IPS-15b (cell line): ENCODE results near the gene IFNG.
"Not testable (repeated sequence)": the region's sequence is repeated elsewhere in the genome, so short reads cannot be mapped to it uniquely, and the experiment has no call there.

Source experiments
- H3K27me3 ChIP-seq: one replicate; pipeline ENCODE4 v1.6.1; 2013; ENCODE audit warnings: low read length; ENCODE audit not compliant: control insufficient read depth, insufficient read depth
- H3K36me3 ChIP-seq: one replicate; pipeline ENCODE4 v1.6.1; 2013; ENCODE audit warnings: low read length; ENCODE audit not compliant: control insufficient read depth, insufficient read depth
- H3K4me1 ChIP-seq: one replicate; pipeline ENCODE4 v1.6.1; 2013; ENCODE audit warnings: mild to moderate bottlenecking, low read length; ENCODE audit not compliant: control insufficient read depth, insufficient read depth
- H3K4me3 ChIP-seq: one replicate; pipeline ENCODE4 v1.5.1; 2013; ENCODE audit warnings: low read depth, low read length
- H3K9ac ChIP-seq: one replicate; pipeline ENCODE4 v1.6.1; 2013; ENCODE audit warnings: low read depth, mild to moderate bottlenecking, low read length
- H3K9me3 ChIP-seq: one replicate; pipeline ENCODE4 v1.6.1; 2013; ENCODE audit warnings: mild to moderate bottlenecking, low read length; ENCODE audit not compliant: control insufficient read depth, insufficient read depth

The IFNG gene

GRCh38 chr12:68159681-68160304 is at the start of gene IFNG:
TSS of gene IFNG (minus strand) at chr12:68159740. CDS start at chr12:68159615, 125 bp downstream.
- H3K36me3 ChIP-seq = no peaks in the 10 kb centered on the region
- H3K27me3 ChIP-seq = no peaks in the 10 kb centered on the region
- H3K4me1 ChIP-seq = no peaks in the 10 kb centered on the region
- H3K9me3 ChIP-seq = no peaks in the 10 kb centered on the region
- no peak within 1 kb of the TSS for H3K4me3 ChIP-seq
- no peak within 1 kb of the TSS for H3K9ac ChIP-seq

- not testable (repeated sequence) for H3K9me3 ChIP-seq, H3K36me3 ChIP-seq, H3K9ac ChIP-seq, H3K4me3 ChIP-seq, H3K4me1 ChIP-seq, H3K27me3 ChIP-seq
Measured at GRCh38 chr12:68209048-68209728, 49.6 kb upstream of the IFNG start.

- H3K4me3 ChIP-seq = no peak overlapping the region
- H3K36me3 ChIP-seq = no peaks in the 10 kb centered on the region
- H3K9ac ChIP-seq = no peak overlapping the region
Measured at GRCh38 chr12:68207276-68207675, 47.7 kb upstream of the IFNG start.

GRCh38 chr12:68206446-68206845 is 46.9 kb upstream of the IFNG start:
- H3K9ac ChIP-seq = no peak overlapping the region
- H3K9me3 ChIP-seq = no peaks in the 10 kb centered on the region
- no peaks in the 10 kb centered on the region for H3K4me1 ChIP-seq
- H3K27me3 ChIP-seq = no peaks in the 10 kb centered on the region
- no peak overlapping the region for H3K4me3 ChIP-seq
- no peaks in the 10 kb centered on the region for H3K36me3 ChIP-seq

More at GRCh38 chr12:68207276-68207675, 47.7 kb upstream of the IFNG start:
- H3K9me3 ChIP-seq = no peaks in the 10 kb centered on the region
- no peaks in the 10 kb centered on the region for H3K27me3 ChIP-seq
- H3K4me1 ChIP-seq = no peaks in the 10 kb centered on the region

- peaks cover 2% of the 10 kb centered on the region for H3K4me1 ChIP-seq
- no peaks in the 10 kb centered on the region for H3K9me3 ChIP-seq
- no peak overlapping the region for H3K9ac ChIP-seq
- H3K36me3 ChIP-seq = no peaks in the 10 kb centered on the region
- no peak overlapping the region for H3K4me3 ChIP-seq
- no peaks in the 10 kb centered on the region for H3K27me3 ChIP-seq
Measured at GRCh38 chr12:68203460-68203875, 43.9 kb upstream of the IFNG start.

GRCh38 chr12:68200854-68201253 is 41.3 kb upstream of the IFNG start:
- no peak overlapping the region for H3K9ac ChIP-seq
- no peaks in the 10 kb centered on the region for H3K9me3 ChIP-seq
- no peak overlapping the region for H3K4me3 ChIP-seq
- peaks cover 2% of the 10 kb centered on the region for H3K4me1 ChIP-seq
- H3K27me3 ChIP-seq = no peaks in the 10 kb centered on the region
- H3K36me3 ChIP-seq = no peaks in the 10 kb centered on the region

GRCh38 chr12:68199127-68199526 is 39.6 kb upstream of the IFNG start:
- peaks cover 2% of the 10 kb centered on the region for H3K4me1 ChIP-seq
- H3K9me3 ChIP-seq = no peaks in the 10 kb centered on the region
- no peak overlapping the region for H3K4me3 ChIP-seq
- no peak overlapping the region for H3K9ac ChIP-seq
- no peaks in the 10 kb centered on the region for H3K27me3 ChIP-seq
- no peaks in the 10 kb centered on the region for H3K36me3 ChIP-seq

- Histone ChIP-seq H3K4me1 (peaks cover 2% of the 10 kb centered on the region), H3K27me3 (no peaks in the 10 kb centered on the region), H3K9me3 (no peaks in the 10 kb centered on the region), H3K9ac (no peak overlapping the region), H3K4me3 (no peak overlapping the region), H3K36me3 (no peaks in the 10 kb centered on the region)
Measured at GRCh38 chr12:68198507-68199086, 39.1 kb upstream of the IFNG start.

GRCh38 chr12:68190301-68190700 is 30.8 kb upstream of the IFNG start:
- H3K4me1 ChIP-seq = no peaks in the 10 kb centered on the region
- no peaks in the 10 kb centered on the region for H3K9me3 ChIP-seq
- no peaks in the 10 kb centered on the region for H3K36me3 ChIP-seq
- H3K9ac ChIP-seq = no peak overlapping the region
- H3K4me3 ChIP-seq = no peak overlapping the region
- no peaks in the 10 kb centered on the region for H3K27me3 ChIP-seq

GRCh38 chr12:68189821-68190242 is 30.3 kb upstream of the IFNG start:
- H3K4me3 ChIP-seq = no peak overlapping the region
- H3K9me3 ChIP-seq = no peaks in the 10 kb centered on the region
- H3K4me1 ChIP-seq = no peaks in the 10 kb centered on the region
- no peaks in the 10 kb centered on the region for H3K27me3 ChIP-seq
- no peak overlapping the region for H3K9ac ChIP-seq
- no peaks in the 10 kb centered on the region for H3K36me3 ChIP-seq

- no peaks in the 10 kb centered on the region for H3K27me3 ChIP-seq
- H3K4me1 ChIP-seq = no peaks in the 10 kb centered on the region
- no peaks in the 10 kb centered on the region for H3K36me3 ChIP-seq
- no peaks in the 10 kb centered on the region for H3K9me3 ChIP-seq
- no peak overlapping the region for H3K4me3 ChIP-seq
- no peak overlapping the region for H3K9ac ChIP-seq
Measured at GRCh38 chr12:68185598-68185997, 26.1 kb upstream of the IFNG start.
